ENCODE results near the gene PABPN1L.

DNA sequence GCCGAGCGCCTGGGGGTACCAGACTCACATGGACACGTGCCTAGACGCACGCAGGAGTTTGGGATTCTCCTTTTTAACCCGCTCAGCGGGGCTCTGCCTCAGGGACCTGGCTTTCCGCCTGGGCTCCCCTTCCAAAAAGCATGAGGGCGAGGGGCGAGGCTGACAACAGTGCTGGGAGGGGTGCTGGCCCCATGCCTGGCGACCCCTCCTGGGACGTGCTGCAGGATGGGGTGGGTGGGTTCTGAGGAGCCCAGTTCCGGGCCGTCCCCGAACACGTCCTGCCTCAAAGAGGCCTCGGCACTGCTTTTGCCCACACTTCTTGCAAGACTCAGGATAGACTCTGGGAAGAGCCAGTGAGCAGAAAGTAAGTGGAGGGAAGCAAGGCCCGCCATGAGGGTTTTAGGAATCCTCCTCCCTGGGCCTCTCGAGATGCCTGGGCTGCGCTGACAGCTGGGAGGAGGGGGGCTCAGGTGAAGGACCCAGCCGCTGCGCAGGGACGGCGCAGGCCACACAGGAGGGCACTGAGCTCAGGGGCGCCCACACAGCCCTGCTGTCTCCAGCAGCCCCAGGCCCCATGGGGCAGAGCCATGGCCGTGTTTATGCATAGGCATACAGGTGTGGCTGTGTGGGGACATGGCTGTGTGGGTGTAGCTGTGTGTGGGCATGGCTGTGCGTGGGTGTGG is 15.4 kb upstream of the PABPN1L start:
- TF ChIP-seq BHLHE40 (IDR thresholded peaks at IDR 0.05; ENCODE audit: borderline replicate concordance) = no peak
- no peak for TF ChIP-seq SUZ12 (IDR thresholded peaks at IDR 0.05)
- TF ChIP-seq HDGF (IDR thresholded peaks at IDR 0.05; ENCODE audit: borderline replicate concordance) = no peak
- TF ChIP-seq TARDBP (IDR thresholded peaks at IDR 0.05) = no peak
- TF ChIP-seq CTBP1 (IDR thresholded peaks at IDR 0.05; ENCODE audit: borderline replicate concordance) = no peak
- no peak for TF ChIP-seq ARNT (IDR thresholded peaks at IDR 0.05)
- no peak for TF ChIP-seq ZNF384 (IDR thresholded peaks at IDR 0.05)
- no peak for TF ChIP-seq PKNOX1 (IDR thresholded peaks at IDR 0.05)
- no peak for TF ChIP-seq FOXM1 (IDR thresholded peaks at IDR 0.05; ENCODE audit: borderline replicate concordance)
- no peak for TF ChIP-seq SP1 (IDR thresholded peaks at IDR 0.05)
- TF ChIP-seq ELF4 (IDR thresholded peaks at IDR 0.05) = no peak
- no peak for TF ChIP-seq L3MBTL2 (conservative IDR thresholded peaks at IDR 0.05)
- TF ChIP-seq NFRKB (IDR thresholded peaks at IDR 0.05) = no peak
- TF ChIP-seq LEF1 (IDR thresholded peaks at IDR 0.05; ENCODE audit: borderline replicate concordance) = no peak
